Thyroid gland (tissue), 4 donors: ENCODE data around the gene GSG1L.

Experiments
- POLR2A ChIP-seq, 2 donors: fragments of 450-650 bp; IDR thresholded peaks; one replicate each; pipeline ENCODE4 v1.6.1; 2017; ENCODE audit warnings: antibody characterized with exemption in 2 of 2, mild to moderate bottlenecking in 2 of 2, moderate library complexity in 1 of 2
- TF ChIP-seq, protein P1 (sequence below), 6 experiments: fragments of 200-600 bp in 3 of 6; fragments of 450-650 bp in 3 of 6; sonication (generic) in 3 of 6; IDR thresholded peaks; one replicate each; pipeline ENCODE4 v1.5.1; 2016 to 2019; ENCODE audit warnings: antibody characterized with exemption in 6 of 6, mild to moderate bottlenecking in 2 of 6, inconsistent platforms in 1 of 6, moderate library complexity in 1 of 6

DNA sequence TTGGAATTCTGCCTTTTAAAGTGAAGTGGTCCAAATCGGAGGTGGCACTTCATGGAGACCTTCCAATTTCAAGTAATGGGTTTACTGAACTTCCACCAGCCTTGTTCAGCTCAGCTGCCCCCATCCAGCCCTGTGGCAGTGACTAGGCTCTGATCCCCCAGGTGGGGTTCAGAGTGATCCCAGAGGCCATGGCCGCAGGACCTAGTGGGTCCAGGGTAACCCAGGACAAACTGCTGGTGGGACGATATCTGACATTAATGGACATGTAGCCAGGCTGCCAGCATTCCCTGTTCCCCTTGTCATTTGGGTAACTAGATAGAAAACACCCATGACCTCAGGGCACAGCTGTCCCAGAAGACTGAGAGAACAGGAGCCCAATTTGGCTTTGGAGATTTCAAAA is 209.9 kb downstream of the GSG1L start:
- TF ChIP-seq, protein P1, sequence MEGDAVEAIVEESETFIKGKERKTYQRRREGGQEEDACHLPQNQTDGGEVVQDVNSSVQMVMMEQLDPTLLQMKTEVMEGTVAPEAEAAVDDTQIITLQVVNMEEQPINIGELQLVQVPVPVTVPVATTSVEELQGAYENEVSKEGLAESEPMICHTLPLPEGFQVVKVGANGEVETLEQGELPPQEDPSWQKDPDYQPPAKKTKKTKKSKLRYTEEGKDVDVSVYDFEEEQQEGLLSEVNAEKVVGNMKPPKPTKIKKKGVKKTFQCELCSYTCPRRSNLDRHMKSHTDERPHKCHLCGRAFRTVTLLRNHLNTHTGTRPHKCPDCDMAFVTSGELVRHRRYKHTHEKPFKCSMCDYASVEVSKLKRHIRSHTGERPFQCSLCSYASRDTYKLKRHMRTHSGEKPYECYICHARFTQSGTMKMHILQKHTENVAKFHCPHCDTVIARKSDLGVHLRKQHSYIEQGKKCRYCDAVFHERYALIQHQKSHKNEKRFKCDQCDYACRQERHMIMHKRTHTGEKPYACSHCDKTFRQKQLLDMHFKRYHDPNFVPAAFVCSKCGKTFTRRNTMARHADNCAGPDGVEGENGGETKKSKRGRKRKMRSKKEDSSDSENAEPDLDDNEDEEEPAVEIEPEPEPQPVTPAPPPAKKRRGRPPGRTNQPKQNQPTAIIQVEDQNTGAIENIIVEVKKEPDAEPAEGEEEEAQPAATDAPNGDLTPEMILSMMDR (IDR thresholded peaks at IDR 0.05): no peak
- no peak for TF ChIP-seq POLR2A (IDR thresholded peaks at IDR 0.05)
